ENCODE data around the gene YWHAB. TPM values are rescaled to one million over a fixed set of nuclear protein-coding genes. Genes with fewer than 3 reads are reported as not detected.

The YWHAB gene
- total and polyA plus RNA-seq, 3 donors from 2014 or later, result 106 to 127 (median 125) TPM

GRCh38 chr20:44950368-44950767, 64.9 kb downstream of the YWHAB start:
- Histone ChIP-seq H3K4me1 (peaks cover 18% of the 10 kb centered on the region), H3K9me3 (no peaks in the 10 kb centered on the region), H3K27ac (no peak overlapping the region), H3K36me3 (ENCODE audit: low read depth, missing control alignments) (no peaks in the 10 kb centered on the region), H3K4me3 (no peak overlapping the region), H3K27me3 (no peaks in the 10 kb centered on the region)
- TF ChIP-seq POLR2A (IDR thresholded peaks at IDR 0.05), result no peak
- TF ChIP-seq, protein P1, sequence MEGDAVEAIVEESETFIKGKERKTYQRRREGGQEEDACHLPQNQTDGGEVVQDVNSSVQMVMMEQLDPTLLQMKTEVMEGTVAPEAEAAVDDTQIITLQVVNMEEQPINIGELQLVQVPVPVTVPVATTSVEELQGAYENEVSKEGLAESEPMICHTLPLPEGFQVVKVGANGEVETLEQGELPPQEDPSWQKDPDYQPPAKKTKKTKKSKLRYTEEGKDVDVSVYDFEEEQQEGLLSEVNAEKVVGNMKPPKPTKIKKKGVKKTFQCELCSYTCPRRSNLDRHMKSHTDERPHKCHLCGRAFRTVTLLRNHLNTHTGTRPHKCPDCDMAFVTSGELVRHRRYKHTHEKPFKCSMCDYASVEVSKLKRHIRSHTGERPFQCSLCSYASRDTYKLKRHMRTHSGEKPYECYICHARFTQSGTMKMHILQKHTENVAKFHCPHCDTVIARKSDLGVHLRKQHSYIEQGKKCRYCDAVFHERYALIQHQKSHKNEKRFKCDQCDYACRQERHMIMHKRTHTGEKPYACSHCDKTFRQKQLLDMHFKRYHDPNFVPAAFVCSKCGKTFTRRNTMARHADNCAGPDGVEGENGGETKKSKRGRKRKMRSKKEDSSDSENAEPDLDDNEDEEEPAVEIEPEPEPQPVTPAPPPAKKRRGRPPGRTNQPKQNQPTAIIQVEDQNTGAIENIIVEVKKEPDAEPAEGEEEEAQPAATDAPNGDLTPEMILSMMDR (IDR thresholded peaks at IDR 0.05), result no peak
- no peak for DNase-seq
- WGBS, 2 donors, result 91 to 100% methylated on average over 1 of the region's 1 CpG
- intact Hi-C loops (cut with DNase I; ENCODE audit: low total_unique reads), result no loop called here

DNA sequence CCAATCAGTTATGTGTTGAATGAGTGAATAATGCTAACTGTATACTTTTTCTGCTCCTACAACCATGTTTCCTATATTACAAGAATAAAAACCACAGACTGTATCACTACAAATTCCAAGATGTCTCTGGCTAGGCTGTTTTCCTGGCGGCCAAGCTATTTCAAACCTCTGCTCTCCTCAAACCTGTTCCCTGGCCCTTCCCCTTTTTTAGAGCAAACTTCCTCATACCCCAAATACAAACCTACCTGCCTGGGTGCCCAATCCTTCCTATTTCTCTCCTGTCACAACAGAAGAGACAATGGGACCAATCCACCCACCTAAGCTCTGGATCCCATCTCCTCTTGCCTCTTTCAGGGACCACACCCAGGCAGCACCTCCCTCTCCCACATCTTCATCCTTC, 67.2 kb downstream of the YWHAB start:
- no peak for DNase-seq
- no peaks in the 10 kb centered on the region for H3K36me3 ChIP-seq (ENCODE audit: low read depth, missing control alignments)
- no peak overlapping the region for H3K4me3 ChIP-seq
- intact Hi-C loops (cut with DNase I; ENCODE audit: low total_unique reads), result no loop called here
- no peak for TF ChIP-seq POLR2A (IDR thresholded peaks at IDR 0.05)
- TF ChIP-seq, protein P1 (IDR thresholded peaks at IDR 0.05), result no peak
- H3K27me3 ChIP-seq, result no peaks in the 10 kb centered on the region
- no peaks in the 10 kb centered on the region for H3K9me3 ChIP-seq
- no peaks in the 10 kb centered on the region for H3K4me1 ChIP-seq
- WGBS, 2 donors, result 92 to 98% methylated on average over 1 of the region's 1 CpG
- H3K27ac ChIP-seq, result no peak overlapping the region

DNA sequence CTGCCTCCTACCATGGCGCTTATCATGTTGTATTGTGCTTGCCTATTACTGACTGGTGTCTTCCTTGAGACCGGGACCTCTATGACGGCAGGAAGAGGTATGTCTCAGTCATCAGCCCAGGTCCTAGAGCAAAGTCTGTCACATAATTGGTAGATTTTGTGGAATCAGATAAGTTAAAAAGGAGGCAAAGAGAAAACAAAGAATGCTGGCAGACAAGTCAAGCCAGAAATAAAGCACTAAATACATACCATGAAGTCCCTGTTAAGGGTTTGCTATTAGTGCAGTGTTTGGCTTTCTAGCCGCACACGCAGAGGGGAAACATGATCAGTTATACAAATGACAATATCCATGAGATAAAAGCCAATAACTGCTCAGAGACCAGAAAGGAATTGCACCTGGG, 68.7 kb downstream of the YWHAB start:
- Histone ChIP-seq H3K27me3 (no peaks in the 10 kb centered on the region), H3K4me1 (peaks cover 12% of the 10 kb centered on the region), H3K4me3 (no peak overlapping the region), H3K27ac (no peak overlapping the region), H3K9me3 (no peaks in the 10 kb centered on the region), H3K36me3 (ENCODE audit: low read depth, missing control alignments) (no peaks in the 10 kb centered on the region)
- intact Hi-C loops (cut with DNase I; ENCODE audit: low total_unique reads), result no loop called here
- TF ChIP-seq POLR2A (IDR thresholded peaks at IDR 0.05), result no peak
- TF ChIP-seq, protein P1 (IDR thresholded peaks at IDR 0.05), result no peak
- WGBS, 2 donors, result 94 to 99% methylated on average over 5 of the region's 5 CpGs
- no peak for DNase-seq

DNA sequence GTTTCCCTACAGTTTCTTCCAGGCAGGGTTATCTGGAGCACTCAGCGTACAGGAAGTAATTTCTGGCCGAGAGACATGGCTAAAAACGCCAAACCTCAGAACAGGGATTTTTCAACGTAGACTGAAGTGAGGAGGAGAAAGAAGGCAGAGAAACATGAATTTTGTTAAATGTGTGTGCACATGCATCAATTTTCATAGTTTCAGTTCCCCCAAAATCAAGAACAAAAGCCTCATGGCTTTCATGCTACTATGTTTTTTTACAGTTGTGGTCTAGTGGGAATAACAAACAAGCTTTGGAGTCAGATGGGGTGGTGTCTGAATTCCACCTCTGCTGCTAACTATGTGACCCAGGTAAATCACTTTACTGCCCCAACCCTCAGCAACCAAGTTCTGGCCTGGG, 69.8 kb downstream of the YWHAB start:
- Histone ChIP-seq H3K27ac (no peak overlapping the region), H3K27me3 (no peaks in the 10 kb centered on the region), H3K9me3 (no peaks in the 10 kb centered on the region), H3K36me3 (ENCODE audit: low read depth, missing control alignments) (no peaks in the 10 kb centered on the region), H3K4me1 (peaks cover 13% of the 10 kb centered on the region), H3K4me3 (no peak overlapping the region)
- TF ChIP-seq, protein P1 (IDR thresholded peaks at IDR 0.05), result no peak
- no peak for TF ChIP-seq POLR2A (IDR thresholded peaks at IDR 0.05)
- no peak for DNase-seq
- intact Hi-C loops (cut with DNase I; ENCODE audit: low total_unique reads), result no loop called here
- WGBS, 2 donors, result 74 to 88% methylated on average over 4 of the region's 4 CpGs

GRCh38 chr20:44956410-44956809, 70.9 kb downstream of the YWHAB start:
- H3K27ac ChIP-seq, result no peak overlapping the region
- no peaks in the 10 kb centered on the region for H3K9me3 ChIP-seq
- no peak overlapping the region for H3K4me3 ChIP-seq
- no peak for DNase-seq
- intact Hi-C loops (cut with DNase I; ENCODE audit: low total_unique reads), result no loop called here
- H3K36me3 ChIP-seq (ENCODE audit: low read depth, missing control alignments), result no peaks in the 10 kb centered on the region
- peaks cover 19% of the 10 kb centered on the region for H3K4me1 ChIP-seq
- H3K27me3 ChIP-seq, result no peaks in the 10 kb centered on the region
- TF ChIP-seq POLR2A (IDR thresholded peaks at IDR 0.05), result no peak
- TF ChIP-seq, protein P1 (IDR thresholded peaks at IDR 0.05), result no peak
- 86 to 97% methylated on average over 3 of the region's 3 CpGs for WGBS, 2 donors

Measured in testis (tissue), 3 donors.